HG03342 (cell line): Measurements from ENCODE around the gene CDADC1.
A peak's percentile ranks its signal among the peaks of the same experiment; 100 is the strongest.
"Not testable (repeated sequence)": the region's sequence is repeated elsewhere in the genome, so short reads cannot be mapped to it uniquely, and the experiment has no call there.

Experiments
- ATAC-seq: cut with Tn5 transposase; IDR thresholded peaks from one replicate; pipeline ENCODE4 v1.9.1; 2021; ENCODE audit warnings: mild to moderate bottlenecking, moderate library complexity; ENCODE audit not compliant: unreplicated experiment

CDADC1 gene

DNA sequence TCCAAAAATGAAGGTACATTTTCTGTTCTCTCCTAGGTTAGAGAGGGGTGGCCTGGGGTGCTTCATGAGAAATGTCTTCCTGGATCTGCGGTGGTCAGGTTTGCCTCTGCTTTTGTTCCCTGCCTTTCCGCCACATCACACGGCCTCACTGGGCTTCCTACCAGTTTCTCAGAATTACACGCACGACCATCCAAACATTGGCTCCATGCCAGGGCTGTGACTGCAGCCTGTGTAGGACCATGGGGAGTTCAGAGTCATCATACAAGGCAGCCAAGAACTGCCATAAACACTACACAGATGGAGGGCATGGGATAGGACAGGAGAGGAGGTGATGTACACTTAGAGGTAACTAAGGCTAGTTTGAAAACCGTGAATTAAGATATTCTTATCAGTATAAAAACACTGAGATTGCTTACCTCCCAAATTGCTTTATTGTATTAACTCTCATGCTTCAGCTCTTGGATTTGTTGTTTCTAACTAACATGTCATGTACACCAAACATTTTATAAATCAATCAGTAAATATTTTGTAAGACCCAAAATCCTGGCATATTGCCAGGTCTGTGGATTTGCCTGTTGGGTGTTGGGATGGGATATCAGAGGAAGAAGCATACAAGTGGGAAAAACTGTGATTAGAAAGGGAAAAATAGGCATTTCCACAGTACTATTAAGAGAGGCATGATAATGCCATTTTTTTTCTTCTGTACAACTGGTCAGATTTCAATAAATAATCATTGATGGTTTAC lies 45.2 kb downstream of the CDADC1 start:
- ATAC-seq: no peak

DNA sequence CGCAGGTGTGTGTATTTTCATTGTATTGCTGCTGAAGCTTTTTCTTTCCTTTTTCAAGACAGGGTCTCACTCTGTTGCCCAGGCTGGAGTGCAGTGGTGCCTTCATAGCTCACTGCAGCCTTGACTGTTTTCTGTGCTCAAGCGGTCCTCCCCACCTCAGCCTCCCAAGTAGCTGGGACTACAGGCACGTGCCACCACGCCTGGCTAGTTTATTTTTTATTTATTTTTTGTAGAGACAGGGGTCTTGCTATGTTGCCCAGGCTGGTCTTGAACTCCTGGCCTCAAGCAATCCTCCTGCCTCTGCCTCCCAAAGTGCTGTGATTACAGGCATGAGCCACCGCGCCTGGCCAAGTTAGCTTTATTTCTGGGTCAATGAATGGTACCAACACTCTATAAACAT lies 47.0 kb downstream of the CDADC1 start:
- not testable (repeated sequence) for ATAC-seq

DNA sequence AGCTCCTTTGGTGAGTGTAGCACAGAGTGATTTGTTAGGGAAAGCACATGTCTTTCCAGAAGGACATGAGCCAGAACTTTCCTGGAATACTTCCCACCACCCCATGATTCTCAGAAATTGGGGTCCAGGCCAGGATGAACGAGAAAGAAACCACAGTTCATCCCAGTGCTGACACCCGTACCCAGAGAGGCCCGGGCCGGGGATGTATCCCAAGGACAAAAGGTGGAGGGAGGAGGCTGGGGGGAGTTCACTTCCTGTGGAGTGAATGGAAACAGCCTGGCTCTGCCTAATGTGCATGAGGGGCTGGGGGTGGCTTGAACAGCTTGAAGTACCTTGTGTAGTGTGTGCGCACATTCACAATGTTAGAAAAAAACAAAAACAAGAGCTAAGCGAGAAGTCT lies 47.5 kb downstream of the CDADC1 start:
- ATAC-seq: no peak

DNA sequence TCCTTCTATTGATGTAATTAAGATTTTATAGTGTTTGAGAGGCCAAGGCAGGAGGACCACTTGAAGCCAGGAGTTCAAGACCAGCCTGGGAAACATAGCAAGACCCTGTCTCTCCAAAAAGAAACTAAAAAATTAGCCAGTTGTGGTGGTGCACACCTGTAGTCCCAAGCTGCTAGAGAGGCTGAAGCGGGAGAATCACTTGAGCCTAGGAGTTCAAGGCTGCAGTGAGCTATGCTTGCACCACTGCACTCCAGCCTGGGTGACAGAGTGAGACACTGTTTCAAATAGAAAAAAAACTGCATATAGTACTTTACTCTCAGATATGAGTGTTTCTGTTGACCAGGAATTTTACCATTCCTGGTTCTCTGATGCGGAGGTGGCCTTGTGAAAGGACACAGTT lies 48.9 kb downstream of the CDADC1 start:
- no peak for ATAC-seq

DNA sequence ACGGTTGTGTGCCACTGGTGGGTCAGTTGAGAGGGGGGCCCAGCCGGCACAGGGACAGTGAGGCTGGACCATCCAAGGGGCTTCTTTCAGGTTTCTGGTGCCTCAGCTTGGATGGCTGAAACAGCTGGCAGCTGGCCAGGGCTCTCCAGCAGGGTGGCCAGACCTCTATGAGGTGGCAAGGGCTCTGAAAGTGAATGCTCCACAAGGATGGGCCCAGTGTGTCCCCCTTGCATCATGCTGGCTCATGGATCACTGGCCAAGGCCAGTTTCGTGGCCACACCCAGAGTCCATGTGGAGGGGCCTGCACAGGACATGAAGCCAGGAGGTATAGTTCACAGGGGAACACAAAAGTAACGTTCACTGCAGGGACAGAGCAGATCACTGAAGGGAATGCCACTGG lies 49.6 kb downstream of the CDADC1 start:
- no peak for ATAC-seq

DNA sequence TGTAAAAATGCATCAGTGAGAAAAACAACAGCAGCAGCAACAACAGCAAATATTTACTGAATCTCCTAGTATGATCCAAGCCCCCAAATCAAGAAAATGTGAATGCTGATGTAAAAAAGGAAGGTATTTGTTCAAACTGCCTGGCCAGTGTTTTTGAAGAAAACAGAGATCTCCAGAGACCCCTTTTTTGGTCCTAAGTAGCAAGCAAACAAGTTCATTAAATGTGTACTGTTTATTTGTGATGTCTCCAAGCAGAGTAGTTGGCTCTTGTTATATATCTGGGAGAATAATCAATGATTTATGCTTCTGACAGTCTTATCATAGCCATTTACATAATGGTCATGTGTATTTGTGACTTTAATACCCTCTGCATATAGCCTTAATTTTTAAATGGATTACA lies 50.7 kb downstream of the CDADC1 start:
- ATAC-seq: no peak

DNA sequence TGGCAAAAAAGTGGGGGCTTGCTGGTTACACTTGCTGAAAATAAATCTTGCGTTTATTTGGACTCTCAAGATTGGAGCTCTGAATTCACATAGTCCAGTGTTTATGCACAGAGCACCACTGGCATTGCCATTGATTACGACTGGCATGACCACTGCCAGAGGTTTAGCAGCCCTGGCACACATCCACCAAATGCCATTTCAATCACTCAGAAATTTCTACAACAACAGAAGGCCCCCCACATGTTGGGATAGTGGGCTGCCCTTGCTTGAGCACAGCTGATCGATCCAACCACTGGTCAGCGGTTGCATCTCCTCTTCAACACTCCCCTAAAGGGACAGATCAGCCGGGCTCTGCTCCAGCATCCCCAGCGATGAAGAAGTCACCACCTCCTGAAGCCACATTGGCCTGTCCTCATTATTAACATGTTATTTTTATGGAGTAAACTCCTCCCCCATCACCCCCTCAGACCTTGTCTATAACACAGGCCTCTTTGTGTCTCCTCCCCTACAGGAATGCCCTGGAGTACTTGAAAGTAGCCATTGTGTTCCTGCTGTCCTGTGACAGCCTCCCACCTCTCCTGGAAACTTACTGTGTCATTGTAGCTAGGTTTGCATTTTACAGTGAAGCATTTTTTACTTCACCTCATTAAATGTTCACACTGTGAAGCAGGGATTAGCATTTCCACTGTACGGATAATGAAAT lies 51.3 kb downstream of the CDADC1 start:
- ATAC-seq: no peak

DNA sequence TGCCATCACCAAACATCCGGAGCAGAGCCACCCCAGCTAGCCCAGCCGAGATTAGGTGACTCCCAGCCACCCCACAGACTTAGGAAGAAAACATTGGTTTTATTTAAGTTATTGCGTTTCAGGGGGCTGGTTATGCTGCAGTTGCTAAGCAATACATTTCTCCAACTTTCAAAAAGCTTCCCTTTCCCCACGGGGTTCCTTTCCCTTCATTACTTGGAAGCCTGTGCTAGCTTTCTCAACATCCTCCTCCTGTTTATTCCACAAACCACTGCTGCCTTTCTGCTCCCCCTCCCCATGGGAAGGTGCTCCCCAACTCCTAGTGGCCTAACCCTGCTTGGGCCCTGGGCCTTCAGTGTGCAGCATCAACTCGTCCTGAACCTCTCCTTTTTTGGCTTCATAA lies 52.6 kb downstream of the CDADC1 start:
- no peak for ATAC-seq

DNA sequence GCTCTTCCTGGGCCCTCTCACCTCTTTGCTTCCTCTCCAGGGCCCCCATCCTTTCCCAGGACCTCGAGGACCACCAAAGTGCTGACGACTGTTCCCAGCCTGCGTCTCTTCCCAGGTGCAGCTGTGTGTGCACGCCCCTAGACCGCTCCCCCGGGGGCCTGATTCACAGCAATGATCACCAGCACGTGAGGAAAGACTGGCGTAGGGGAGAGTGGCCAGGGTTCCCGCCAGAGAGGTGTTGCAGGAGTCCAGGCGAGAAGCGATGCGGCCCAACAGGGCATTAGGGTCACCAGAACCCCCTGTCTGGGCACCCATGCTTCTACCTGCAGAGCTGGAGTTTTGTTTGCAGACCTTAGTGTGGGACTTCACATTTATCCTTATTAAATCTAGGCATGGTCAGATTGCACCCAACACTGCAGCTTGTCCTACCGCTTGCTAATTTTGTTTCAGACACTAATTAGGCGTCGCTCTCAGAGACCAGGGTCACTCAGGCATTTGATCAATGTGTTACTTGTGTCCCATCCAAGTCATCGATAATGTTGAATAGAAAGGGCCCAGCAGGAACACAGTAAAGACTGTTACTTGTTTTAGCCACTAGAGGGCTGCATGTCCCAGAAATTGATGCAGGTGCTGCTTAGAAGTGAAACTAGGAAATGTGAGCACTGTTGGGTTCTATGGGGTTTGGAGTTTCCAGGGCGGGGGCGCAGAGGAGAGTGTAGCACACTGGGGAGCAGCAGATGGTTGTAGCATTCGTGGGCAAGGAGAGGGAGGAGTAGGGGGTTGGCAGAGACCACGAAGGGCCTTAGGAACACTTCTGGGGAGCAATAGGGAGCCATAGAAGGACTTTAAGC lies 53.2 kb downstream of the CDADC1 start:
- peak; percentile 92 for ATAC-seq

DNA sequence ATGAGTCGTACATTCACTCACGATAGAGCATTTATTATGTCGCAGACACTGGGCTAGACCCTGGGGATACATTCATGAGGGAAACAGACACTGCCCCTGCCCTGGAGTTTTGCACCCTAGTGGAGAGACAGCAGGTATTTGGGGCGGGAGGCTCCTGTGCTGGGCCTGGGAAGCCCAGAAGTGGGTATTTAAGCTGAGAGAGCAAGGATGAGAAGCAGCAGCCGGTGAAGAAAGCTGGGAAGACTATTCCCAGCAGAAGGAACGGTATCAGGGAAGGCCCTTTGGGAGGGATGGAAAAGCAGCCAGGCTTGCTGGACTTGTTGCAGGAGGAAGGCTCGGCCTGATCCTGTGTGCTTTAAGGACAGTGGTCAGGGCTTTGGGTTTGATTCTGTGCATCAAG lies 54.5 kb downstream of the CDADC1 start:
- no peak for ATAC-seq

DNA sequence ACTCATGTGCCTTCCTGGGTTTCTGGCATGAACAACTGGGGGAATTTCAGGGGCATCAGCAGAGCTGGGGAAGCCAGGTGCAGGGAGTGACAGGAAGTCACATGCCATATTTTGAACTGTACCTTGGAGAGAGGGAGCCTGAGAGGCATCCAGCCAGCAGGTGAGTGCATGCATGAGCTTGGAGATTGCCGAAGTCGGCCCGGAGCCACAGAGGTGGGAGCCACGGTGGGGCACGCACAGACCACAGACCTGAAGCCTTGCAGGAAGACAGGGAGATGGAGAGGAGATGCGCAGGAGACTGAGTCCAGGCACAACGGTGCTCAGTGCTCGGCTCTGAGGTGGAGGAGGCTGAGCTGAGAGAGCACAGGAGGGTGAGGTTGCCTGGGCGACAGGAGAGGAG lies 55.1 kb downstream of the CDADC1 start:
- ATAC-seq: no peak

DNA sequence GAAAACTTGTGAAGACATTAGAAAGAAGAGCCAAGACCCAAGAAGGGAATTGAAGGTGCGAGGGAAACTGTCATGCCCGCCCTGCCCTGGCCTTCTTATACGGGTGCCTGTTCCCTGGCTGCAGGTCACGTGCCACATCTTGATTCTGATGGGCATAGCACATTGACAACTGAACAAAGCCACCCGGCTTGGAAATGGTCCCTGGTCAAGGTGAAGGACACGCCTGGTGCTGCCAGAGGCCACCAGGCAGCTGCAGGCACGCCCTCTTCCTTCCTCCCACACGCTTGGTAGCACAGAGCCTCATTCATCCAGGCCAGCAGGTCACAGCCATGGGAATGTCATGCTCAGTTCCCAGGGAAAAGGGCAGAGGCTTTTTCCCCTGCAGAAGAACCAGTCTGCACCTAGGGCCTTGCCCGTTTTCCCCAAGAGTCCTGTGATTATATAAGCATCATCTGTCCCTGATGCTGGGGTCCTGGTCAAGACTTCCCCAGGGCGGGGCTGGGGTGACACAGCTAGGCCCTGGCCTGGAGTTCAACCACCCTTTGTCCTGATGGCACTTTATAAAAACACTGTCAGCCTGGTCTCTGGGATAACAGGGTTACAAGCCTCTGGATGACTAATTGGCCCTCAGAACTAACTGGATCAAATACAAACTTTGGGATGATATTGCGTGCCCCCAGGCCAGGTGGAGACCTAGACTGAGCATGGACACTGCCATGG lies 56.0 kb downstream of the CDADC1 start:
- ATAC-seq: no peak

DNA sequence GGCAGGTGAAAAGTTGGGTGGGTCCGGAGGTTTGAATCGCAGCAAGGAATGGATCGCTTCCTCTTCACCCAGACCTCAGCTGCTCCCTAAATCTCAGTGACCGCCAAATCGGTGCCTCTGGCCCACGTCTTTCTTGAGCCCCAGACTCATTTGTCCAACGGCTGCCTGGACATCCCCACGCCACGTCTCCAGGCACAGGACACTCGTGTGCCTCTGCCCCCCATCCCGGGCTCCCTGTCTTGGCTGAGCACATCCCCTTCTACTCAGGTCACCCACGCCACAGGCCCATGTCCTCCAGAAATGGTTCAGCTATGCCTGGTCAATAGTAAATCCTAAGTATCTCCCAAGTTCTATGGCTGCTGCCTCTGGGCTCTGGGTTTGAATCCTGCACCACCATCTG lies 56.6 kb downstream of the CDADC1 start:
- ATAC-seq: no peak

DNA sequence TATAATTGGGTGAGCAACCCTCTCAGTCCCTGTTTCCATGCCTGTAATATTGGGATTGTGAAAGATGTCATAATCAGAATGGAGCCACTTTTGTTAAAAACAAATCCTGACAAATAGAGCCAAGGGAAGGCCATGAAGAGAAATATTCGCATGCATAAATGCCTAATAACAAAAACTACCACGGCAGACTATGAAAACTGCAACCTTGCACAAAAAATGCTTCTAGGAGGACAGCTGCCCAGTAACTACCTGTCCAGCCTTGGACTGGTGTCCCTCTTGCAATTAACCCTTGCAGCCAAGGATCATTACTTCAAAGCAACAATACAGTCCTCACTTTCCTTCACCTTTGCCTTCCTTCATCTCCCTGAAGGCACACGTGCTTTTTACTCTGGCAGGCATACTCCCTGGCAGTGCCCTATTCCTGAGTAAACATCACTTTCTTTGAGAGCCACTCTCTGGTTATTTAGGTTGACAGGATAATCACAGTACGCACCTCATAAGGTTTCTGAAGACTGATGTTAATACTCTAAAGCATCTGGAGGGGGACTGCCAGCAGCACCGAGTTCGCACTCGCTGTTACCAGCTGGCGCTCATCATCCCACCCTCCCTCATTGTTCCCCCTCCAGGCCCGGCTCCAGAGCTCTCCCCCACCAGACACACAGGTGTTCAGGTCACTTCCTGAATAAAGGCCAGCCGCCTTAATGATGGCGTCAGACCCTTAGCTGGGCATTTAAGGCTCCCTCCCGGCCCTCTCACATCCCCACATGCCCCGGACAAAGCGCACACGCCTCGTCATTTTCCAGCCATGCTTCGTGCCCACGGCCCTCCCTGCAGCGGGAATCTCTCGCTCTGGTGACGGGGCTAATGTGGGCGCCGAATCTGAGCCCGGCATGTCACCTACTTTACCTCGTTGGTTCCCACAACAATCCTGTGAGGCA lies 57.3 kb downstream of the CDADC1 start:
- ATAC-seq: no peak

DNA sequence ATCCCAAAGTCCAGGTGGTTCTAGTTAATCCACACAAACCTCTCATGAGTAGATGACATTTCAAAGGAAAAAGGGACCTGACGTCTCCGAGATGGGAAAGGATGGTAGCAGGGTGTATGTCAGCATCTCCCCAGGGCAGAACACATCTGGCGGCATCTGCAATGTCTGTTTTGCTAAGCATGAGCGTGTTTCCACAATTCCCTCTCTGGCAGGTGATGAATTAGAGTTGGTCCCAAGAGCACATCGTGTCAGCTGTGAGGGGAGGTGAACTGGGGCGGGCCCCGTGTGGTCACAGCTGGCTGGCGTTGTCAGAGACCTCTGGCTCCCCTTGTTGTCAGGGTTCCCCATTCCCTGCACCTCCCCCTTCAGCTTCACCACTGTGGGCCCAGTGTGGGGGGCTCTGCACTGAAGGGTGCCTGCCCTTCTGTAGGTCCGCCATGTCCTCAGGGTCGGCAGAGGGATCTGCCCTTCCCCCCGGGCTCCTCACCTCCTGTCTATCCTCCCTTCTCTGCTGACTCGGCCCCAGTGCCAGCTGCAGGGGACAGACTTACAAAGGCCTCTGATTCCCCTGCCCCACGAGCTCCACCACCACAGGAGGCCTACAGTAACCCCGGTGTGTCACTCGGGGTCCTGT lies 58.2 kb downstream of the CDADC1 start:
- ATAC-seq: no peak

DNA sequence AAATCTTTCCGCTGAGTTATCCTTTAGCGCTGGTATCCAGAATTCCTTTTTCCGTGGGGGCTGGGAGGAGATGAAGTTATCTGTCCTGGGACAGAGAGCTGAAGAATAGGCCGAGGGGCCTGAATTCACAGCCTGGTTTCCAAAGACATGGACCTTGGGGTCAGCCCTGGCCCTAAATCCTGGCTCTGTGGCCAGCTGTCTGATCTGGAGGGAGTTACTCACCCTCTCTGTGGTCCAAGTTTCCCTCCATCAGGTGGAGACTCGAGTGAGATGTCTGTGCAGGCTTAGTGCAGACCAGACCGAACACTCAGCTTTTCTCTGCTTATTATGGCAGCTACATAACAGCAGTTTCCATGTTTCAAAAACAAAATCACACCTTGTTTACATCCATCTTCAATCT lies 59.6 kb downstream of the CDADC1 start:
- ATAC-seq: no peak

DNA sequence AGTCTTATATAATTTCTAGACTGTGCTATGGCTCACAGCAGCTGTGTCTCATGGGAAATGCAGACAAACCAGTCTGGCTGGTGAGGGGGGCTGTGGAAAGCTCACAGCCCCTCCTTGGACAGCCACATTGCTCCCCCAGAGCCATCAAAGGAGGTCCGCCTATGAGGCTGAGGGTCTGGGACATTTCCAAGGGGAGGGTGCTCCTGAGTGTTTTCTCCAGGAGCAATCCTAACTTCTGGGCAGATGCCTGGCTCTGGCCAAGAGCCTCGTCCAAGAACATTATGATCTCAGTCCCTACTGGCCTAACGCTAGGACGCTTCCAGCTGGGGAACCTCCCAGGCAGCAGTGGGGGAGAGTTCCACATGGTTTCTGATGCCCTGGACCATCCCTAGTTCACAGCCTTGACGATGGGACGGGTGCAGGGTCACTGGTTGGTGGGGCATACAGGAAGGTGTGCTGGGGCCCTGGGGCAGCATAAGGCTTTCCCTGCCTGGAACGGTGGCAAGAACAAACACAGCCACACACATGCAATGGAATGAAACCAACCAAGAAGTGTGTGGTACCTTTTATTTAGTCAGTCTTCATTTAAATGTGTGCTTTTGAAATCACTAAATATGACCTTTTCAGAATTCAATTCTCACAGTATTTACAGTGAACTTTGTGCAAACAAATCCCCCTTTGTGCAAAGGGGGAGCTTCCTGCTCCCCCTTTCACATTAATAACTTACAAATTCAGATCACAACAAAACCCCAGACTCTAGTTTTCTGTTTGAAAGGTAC lies 60.6 kb downstream of the CDADC1 start:
- ATAC-seq: no peak

DNA sequence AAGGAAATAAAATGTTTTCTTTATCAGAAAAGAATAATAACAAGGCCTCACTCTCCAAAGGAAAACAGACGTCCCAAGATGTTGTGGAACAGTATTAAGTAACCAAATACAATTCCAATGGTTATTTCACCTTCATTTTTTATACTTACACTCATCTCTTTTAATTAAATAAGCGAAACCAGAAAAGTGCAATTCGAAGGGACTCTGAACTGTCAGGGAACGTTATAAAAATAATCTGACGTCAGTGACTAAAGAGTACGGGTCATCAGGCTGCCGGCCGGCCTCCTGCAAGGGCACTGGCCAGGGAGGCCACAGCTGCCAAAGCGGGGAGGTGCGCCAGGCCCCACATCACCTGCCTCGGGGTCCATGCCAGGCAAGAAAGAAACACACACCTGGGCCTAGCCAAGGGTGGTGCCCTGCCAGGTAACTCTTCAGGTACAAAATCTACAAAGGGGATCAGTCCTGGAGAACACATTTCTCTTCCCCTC lies 61.2 kb downstream of the CDADC1 start:
- ATAC-seq: no peak

DNA sequence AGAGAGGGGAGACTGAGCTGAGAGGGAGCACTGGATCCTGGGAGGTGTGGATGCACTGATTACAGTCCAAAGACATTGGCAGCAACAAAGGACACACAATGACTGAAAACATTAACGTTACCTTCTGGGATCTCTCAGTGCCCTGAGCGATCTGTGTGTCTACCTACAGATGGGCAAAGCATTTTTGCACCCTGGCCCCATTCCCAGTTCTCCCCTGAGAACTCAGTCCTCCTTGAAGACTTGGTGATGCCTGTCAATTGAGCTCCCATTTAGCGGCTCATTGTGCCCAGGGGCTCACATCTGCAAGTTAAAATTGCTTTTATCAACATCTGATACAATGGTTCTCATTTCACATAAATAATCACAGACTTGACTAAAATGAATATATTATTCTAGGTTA lies 62.5 kb downstream of the CDADC1 start:
- no peak for ATAC-seq
